ENCODE data around the gene FIG4.
"Not testable (repeated sequence)": the region's sequence is repeated elsewhere in the genome, so short reads cannot be mapped to it uniquely, and the experiment has no call there.

The FIG4 gene

DNA sequence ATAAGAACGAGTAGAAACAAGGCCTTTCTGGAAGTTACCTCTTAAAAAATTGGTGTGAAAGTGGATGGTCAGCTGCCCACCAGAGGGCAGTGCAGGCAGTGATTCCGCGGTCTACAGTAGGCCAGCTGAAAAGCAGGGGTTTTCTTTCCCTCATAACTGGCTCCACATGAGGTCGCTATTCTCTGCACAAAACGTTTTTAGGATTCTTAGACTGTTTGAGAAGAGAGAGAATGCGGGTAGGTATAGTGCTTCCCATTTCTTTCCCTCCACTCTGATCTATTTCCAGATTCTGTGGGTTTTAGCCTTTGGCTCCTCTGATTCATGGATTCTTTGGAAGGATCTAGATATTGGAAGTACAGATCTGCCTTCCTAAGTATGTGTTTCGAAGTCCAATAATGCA is 14.2 kb downstream of the FIG4 start:
- peak; percentile 82 for DNase-seq

- DNase-seq, result no peak
Observed at GRCh38 chr6:109706513-109706912, 15.4 kb downstream of the FIG4 start.

GRCh38 chr6:109708099-109708498 is 17.0 kb downstream of the FIG4 start:
- DNase-seq, result not testable (repeated sequence)

DNA sequence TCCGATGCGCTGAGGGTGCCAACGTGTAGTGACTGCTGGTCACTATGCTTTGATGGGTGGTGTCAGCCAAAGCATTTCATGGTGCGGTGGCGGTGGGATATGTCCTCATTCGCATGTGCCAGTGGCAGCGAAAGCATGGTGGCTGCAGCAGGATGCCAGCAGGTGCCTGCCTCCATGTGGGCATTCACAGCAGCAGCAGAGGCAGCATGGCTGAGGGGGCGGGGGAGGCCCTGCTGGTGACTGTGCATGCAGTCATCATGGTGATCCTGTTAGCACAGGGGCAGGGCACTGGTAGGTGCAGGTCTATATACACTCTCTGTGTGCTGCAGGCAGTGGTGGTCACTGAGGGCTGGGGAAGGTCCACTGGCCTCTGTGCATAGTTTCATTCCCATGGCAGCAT is 22.0 kb downstream of the FIG4 start:
- DNase-seq, result no peak

DNA sequence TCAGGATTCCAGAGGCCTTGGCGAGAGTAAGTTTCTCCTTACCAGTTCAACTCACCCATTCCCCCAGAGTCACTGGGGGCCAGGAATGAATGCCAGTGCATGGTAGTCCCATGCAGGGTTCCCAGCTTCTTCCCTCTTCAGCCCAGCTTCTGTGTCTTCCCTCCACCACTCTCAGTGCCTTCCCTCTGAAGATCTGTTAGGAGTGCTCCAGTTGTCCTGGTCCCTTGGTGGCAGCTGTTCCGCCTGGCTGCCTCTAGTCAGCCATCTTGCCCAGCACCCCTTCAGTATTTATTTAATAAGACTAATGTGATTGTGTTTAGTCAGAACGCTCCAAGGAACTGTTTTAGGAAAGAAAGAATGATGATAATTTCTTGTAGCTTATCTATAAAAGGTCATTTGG is 23.1 kb downstream of the FIG4 start:
- no peak for DNase-seq

- no peak for DNase-seq
Observed at GRCh38 chr6:109714611-109715010, 23.5 kb downstream of the FIG4 start.

DNA sequence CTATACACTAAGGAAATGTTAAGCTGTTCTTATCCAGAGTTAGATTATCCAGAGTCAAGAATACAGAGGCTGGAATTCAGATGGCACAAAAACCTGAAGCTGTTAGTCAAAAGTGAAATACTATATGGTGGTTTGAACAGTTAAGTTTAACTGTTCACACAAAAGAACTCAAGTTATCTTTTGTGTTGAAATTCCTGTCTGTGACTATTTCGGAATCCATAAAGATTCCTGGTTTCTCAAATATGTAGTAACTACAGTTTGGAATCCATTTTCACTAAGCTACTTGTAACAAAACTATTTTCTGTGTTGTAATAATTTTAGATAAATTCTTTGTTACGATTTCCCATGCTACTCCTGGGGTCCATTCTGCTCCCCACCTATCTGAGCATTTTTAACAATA is 24.5 kb downstream of the FIG4 start:
- DNase-seq, result no peak

DNA sequence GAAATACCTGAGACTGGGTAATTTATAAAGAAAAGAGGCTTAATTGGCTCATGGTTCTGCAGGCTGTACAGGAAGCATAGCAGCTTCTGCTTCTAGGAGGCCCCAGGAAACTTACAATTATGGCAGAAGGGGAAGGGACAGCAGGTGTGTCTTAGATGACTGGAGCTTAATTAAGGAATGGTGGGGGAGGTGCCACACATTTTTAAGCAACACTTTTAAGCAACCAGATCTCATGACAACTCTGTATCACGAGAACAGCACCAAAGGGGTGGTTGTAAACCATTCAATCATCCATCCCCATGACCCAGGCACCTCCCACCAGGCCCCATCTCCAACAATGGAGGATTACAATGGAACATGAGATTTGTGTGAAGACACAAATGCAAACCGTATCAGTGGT is 26.9 kb downstream of the FIG4 start:
- no peak for DNase-seq

- DNase-seq, result no peak
Observed at GRCh38 chr6:109718991-109719390, 27.9 kb downstream of the FIG4 start.

GRCh38 chr6:109720311-109720710 is 29.2 kb downstream of the FIG4 start:
- no peak for DNase-seq

- DNase-seq, result no peak
Observed at GRCh38 chr6:109722011-109722410, 30.9 kb downstream of the FIG4 start.

- DNase-seq, result no peak
Observed at GRCh38 chr6:109722564-109723254, 31.6 kb downstream of the FIG4 start.

- not testable (repeated sequence) for DNase-seq
Observed at GRCh38 chr6:109725250-109725649, 34.2 kb downstream of the FIG4 start.

DNA sequence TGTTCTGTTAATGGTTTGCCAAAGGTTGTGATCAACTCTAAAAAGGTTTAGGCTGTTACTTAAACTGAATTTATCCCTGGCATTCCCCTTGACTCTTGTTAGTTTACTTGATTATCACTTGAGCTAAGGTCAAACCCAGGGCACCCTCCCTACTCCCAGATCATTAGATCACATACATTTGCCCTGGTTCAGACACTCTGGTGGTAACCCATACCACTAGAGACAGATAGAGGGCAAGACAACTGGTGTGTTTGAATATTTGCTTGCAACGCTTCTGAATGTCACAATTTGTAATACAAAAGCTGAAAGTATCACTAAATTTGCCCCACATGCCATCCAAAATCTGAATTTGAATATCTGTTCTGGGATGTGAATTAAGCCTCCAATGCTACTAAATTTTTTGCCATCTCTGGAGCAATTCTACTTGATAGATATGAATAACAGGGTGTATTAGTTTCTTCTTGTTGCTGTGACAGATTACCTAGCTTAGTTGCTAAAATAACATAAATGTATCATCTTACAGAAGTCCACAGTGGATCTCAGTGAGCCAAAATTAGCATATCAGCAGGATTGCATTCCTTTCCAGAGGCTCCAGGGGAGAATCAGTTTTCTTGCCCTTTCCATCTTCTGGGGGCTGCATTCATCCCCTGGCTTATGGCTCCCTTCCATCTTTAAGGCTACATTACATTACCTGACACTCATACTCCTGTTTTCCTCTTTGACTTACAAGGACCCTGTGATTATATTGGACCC is 45.4 kb downstream of the FIG4 start:
- DNase-seq, result no peak

- DNase-seq, result no peak
Observed at GRCh38 chr6:109738255-109738654, 47.2 kb downstream of the FIG4 start.

DNA sequence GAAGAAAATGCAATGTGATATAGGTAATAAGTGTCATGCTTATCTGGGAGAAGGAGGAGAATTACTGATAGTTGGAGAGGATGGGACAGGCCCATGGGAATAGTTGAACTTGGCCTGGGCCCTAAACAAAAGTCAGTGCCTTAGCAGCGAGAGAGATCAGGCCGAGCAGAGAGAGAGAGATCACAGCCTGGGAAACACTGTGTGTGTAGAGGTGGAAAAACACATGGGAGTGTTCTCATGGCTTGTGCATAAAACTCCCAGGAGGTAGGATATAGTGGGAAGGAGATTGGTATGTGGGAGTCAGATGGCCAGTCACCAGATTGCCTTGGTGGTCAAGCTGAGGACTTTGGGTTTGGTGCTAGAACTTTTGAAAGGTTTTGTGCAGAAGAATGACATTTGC is 47.6 kb downstream of the FIG4 start:
- no peak for DNase-seq

DNA sequence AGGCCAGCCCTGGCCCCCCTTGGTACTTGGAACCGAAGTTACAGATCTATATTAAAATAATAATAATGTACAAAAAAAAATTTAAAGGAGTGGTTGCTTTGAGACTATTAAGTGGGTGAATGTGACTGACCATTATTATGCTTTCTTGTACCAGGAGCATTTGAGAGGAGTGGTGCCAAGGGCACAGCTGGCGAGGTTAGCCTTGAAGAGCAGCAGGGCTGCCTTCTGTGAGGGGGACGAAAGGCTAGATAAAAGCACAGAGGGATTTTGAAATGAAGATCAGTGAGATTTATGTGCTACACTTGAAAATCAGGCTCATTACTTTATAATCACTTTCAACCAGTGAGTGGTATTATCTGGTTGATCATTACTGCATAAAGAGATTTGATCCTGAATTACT is 48.6 kb downstream of the FIG4 start:
- DNase-seq, result no peak

- peak in 1 of 2 donors; percentile 3 for DNase-seq
Observed at GRCh38 chr6:109740787-109741186, 49.7 kb downstream of the FIG4 start.

GRCh38 chr6:109743739-109744138 is 52.6 kb downstream of the FIG4 start:
- no peak for DNase-seq

- not testable (repeated sequence) for DNase-seq
Observed at GRCh38 chr6:109744779-109745178, 53.7 kb downstream of the FIG4 start.

DNA sequence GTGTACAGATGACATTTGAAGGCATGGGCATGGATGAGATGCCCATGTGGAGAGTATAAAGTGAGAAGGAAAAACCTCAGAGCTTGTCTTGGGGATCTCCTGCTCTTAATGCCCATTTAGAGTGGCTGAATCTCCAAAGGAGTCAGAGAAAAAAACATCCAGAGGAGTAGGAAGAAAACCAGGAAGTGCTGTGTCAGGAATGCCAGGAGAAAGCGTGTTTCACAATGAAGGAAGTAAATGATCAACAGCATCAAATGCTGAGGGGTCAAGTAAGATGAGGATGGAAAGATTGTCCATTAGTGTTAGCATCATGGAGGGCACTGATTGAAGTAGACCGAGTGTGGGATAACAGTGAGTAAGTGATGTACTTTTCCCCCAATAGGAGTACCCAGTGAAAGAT is 56.1 kb downstream of the FIG4 start:
- DNase-seq, result no peak

- no peak for DNase-seq
Observed at GRCh38 chr6:109759098-109759955, 68.2 kb downstream of the FIG4 start.

- DNase-seq, result peak in 1 of 2 donors; percentile 1
Observed at GRCh38 chr6:109760208-109760607, 69.1 kb downstream of the FIG4 start.

GRCh38 chr6:109762166-109762565 is 71.1 kb downstream of the FIG4 start:
- DNase-seq, result no peak

Data from CD4-positive, alpha-beta T cell treated with Interferon alpha-2 for 1 hour (primary cell).